ENCODE data around the gene CSNK1A1.
"Not testable (repeated sequence)": the region's sequence is repeated elsewhere in the genome, so short reads cannot be mapped to it uniquely, and the experiment has no call there.

CSNK1A1 gene

DNA sequence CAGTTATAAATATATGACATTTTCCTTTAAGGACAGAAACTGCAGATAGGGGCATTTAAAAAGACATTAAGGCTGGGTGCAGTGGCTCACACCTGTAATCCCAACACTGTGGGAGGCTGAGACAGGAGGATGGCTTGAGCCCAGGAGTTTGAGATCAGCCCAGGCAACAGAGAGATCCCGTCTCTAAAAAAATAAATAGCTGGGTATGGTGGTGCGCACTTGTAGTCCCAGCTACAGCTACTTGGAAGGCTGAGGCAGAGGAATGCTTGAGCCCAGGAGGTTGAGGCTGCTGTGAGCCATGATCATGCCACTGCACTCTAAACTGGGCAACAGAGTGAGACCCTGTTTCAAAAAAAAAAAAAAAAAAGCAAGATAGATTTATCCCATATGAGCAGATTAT lies 63.6 kb downstream of the CSNK1A1 start:
- no peak for DNase-seq

DNA sequence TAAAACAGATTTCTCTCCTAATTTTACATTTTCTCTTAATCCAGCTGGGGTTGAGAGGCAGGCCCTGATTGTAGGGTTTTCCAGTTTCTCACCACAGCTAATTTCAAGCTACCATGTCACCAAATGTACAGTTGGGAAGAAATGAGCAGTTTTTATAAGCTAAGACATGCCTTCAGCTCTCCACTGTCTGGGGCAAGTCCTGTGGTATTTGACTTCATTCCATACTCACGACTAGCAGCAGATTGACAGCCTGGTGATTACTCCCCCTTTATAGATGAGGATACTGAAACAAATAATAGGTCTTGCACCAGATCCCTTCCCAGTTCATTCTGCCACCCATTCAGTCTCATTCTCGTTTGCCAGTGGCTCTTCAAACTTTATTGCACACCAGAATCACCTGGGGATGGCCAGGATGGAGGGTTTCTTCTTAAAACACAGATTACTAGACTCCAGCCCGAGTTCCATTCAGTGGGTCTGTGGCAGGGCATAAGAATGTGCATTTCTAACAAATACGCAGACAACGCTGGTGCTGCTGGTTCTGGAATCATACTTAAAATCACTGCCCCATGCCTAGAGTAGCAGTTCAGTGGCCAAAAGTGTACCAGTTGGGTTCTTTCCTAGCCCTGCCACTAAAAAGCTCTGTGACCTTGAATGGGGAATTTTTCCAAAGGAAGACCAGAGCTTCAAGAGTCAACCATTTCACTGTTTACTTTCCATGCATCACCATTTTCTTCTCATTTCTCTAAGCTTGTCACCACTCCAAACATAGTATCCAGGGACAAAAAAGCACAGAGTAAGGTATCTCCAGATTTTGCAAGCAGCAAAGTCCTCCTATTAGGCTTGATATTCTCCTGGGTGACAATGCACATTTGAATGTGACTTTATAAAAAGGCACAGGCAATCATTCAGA lies 64.3 kb downstream of the CSNK1A1 start:
- no peak for DNase-seq

GRCh38 chr5:149485655-149486615 lies 65.3 kb downstream of the CSNK1A1 start:
- no peak for DNase-seq

- no peak for DNase-seq
These were observed 69.8 kb downstream of the CSNK1A1 start for GRCh38 chr5:149481485-149481884.

DNA sequence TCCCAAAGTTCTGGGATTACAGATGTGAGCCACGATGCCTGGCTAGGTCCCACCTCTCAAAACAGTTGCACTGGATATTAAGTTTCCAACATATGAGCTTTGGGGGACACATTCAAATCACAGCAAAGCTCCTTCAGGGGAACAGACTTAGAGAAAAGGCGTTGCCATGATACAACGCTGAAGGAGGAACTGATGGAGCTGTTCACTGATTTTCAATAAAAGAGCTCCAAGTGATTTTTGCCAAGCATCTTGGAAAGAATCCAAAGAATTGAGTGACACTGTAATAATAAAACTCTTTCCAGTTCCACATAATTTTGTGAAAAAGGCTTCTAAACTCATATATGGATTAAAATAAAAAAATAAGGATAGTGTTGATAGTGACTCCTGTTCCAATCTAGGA lies 72.5 kb downstream of the CSNK1A1 start:
- no peak for DNase-seq

DNA sequence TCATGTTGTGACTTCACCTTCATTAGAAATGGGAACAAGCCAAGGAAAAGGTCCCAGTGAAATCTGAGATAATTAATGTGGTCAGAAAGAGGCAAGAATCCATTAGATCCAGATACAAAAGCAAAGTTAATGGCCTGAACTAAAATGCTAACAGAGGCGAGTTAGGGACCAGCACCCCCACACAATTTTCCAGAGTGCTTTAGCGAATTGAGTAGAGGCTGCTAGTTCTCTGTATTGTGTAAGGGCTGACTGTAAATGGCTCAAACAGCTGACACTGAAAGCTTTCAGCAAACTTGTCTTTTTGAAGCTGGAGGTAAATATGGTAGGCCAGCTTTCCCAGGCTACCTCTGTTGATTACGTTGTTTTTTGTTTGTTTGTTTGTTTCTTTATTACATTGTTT lies 75.5 kb downstream of the CSNK1A1 start:
- DNase-seq, result no peak

DNA sequence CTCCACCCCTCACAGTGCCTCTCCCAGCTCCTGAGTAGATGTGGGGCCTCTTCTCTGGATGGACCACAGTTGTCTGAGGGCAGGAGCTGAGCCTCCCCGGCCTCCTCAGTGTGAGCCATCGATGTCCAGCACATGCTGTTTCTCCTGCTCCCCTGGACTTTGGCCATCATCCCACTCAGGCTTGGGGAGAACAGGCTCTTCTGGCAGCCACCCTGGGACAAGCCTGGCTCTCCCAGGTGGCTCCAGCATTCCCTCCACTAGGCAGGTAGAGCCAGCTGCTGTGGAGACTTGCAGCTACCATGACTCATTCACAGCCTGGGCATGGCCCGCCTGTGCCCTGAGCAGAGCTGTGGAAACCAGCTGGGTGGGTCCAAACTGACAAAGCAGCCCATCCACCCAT lies 77.0 kb downstream of the CSNK1A1 start:
- no peak for DNase-seq

DNA sequence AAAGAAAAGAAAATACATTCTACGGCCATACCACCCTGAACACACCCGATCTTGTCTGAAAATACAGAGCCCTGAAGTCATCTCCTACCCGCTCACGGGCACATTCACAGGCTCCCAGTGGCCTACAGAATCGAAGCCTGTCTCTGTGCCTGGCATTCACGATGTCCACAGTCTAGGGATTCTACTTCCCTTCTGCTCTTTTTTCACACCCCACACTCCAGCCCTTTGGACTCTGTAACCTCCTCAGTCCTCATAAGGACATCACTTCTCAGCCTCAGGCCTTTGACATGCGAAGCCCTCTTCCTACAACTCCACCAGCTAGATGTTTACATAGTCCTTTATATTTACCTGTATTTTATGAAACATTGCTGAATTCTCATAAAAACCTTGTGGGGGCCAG lies 77.8 kb downstream of the CSNK1A1 start:
- no peak for DNase-seq

- no peak for DNase-seq
These were observed 78.8 kb downstream of the CSNK1A1 start for GRCh38 chr5:149472399-149472798.

DNA sequence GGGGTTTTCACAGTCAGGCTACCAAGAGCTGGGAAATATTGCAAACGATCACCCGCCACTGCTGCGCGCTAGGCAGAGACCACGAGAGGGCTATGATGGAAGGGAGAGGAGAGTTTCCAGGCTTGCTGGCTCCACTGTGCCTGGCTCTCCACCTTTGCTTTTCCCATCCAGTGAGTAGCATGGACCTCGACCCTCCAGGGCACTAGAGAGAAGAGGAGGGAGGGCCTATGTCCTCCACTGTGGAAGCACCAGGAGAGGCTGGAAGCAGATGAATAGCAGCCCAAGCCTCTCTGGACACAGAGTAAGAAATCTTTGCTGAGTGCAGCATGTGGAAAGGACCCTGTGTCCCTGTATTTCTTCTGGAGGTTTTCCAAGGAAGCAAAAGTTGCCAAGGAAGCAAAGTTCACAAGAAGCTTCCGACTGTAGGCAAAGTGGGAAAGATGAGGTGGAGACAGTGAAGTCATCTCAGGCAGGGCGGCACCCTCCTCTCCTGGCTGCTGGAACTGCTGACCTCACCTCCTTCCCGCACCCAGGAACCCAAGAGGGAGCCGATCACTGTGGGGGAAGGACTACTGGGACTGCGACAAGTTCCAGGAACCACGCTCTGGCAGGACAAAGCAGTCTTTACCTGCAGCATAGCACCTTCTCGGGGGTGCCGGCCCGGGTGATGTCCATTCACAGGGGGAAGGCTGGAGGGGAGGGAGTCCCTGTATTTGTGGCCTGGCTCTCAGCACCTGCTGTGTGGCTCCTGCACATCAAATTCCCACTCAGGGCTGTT lies 79.6 kb downstream of the CSNK1A1 start:
- DNase-seq, result no peak

DNA sequence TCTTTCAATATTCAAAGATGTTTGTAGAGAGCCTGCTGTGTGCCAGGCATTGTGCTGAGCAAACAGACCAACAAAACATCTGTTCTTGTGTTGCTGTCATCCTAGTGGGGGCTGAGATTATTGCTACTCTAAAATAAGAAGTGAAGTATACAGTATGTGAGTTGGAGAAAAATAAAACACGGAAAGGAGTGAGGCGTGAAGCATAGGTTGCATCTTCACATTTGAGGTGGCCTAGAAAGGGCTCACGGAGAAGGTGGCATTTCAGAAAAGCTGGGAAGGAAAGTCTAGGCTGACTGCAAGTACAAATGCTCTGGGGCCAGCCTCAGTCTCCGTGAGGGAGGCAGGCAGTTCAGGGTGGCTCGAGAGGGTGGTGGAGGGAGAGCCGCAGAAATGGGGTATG lies 80.3 kb downstream of the CSNK1A1 start:
- DNase-seq, result no peak

DNA sequence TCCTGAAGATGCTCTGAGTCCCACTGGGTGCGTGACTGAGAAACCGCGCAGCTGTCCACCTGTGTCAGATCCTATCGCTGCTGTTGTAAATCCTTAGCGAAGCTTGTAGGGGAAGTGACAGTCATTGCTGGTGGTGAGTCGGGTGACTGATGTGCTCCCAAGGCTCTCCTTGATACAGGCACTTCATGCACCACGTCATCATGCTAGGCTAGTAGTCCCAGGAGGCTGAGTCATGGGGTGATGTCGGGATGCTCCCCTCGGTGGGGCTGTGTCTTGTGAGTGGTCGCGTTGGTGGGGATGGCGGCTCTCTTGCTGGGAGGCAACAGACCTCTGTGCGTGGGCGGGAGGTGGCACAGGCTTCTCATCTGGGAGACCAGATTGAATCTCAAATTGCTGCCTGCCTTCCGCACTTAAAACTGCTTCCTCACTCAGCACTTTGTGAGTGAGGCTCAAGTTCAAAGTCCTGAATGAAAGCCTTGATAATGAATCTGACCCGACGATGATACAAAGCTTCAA lies 84.7 kb downstream of the CSNK1A1 start:
- DNase-seq, result no peak

DNA sequence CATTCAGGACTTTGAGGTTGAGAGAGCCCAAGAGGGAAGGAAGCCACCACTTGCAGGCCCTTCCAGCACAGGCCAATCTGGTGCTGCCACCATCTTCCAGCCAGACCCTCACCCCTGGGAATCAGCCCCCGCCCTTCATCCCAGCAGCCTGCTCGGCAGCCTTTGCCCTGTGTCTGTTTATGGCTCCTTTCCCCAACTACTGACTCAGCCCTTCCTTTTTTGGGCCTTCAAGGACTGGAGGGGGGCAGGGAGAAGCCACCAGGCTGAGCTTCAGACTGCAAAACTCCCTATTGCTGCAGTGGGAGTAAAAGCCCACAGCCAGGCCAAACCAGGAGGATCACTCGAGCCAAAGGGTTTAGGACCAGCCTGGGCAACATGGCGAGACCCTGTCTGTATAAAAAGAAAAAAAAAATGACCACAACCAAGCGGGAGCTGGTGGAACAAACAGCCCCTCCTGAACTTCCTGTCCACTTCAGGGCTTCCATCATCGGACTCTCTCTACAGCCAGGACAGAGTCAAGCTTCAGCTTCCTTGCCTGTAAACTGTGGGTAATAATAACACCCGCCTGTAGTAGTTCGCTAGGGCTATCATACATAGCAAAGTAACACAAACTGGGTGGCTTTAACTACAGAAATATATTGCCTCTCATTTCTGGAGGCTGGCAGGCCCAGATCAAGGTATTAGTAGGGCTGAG lies 86.3 kb downstream of the CSNK1A1 start:
- DNase-seq, result no peak

DNA sequence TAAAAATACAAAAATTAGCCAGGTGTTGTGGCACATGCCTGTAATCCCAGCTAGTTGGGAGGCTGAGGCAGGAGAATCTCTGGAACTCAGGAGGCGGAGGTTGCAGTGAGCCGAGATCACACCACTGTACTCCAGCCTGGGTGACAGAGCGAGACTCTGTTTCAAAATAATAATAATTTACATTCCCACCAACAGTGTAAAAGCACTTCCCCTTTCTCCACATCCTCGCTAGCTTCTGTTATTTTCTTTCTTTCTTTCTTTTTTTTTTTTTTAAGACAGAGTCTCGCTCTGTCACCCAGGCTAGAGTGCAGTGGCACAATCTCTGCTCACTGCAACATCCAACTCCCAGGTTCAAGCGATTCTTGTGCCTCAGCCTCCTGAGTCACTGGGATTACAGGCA lies 89.3 kb downstream of the CSNK1A1 start:
- DNase-seq, result not testable (repeated sequence)

DNA sequence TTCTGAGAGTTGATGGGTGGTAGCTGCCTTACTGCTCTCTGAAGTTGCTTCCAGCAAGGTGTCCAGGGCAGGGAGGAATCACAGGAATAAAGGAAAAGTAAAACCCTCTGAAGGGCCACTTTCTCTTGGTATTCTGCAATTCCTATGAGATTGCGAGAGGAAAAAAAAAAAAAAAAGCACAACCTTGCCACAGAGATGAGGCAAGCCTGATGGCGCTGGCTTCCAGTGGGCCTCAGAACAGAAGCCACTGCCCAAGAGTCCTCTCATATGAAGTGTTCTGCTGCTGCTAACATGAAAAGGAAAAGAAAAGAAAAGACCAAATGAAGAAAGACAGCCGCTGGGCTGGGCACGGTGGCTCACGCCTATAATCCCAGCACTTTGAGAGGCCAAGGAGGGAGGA lies 91.3 kb downstream of the CSNK1A1 start:
- DNase-seq, result no peak

- no peak for DNase-seq
These were observed 93.9 kb downstream of the CSNK1A1 start for GRCh38 chr5:149457393-149457763.

- no peak for DNase-seq
These were observed 94.4 kb downstream of the CSNK1A1 start for GRCh38 chr5:149456597-149457392.

DNA sequence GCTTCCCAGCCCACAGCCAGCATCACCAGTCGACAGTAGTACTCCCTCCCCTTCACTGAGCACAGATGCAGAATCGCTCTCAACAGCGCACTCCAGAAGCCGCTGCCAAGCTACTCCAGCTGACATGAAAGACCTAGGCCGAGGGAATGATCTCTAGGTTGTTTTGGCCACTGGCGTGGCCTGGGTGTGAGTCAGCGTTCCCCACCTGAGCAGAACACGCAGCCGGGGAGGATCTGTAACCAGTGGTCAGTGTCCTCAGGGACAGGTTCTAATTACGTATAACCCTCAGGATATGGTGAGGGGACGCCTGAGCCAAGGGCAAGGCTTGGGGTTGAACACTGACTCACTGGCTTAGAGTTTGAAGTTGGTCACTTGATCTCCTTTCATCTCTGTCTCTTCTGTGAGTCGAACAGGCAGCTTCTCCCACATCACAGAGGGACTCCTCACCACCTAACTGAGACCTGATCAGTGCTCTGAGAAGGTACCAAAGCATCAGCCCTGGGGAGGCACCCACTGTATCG lies 95.3 kb downstream of the CSNK1A1 start:
- DNase-seq, result no peak

DNA sequence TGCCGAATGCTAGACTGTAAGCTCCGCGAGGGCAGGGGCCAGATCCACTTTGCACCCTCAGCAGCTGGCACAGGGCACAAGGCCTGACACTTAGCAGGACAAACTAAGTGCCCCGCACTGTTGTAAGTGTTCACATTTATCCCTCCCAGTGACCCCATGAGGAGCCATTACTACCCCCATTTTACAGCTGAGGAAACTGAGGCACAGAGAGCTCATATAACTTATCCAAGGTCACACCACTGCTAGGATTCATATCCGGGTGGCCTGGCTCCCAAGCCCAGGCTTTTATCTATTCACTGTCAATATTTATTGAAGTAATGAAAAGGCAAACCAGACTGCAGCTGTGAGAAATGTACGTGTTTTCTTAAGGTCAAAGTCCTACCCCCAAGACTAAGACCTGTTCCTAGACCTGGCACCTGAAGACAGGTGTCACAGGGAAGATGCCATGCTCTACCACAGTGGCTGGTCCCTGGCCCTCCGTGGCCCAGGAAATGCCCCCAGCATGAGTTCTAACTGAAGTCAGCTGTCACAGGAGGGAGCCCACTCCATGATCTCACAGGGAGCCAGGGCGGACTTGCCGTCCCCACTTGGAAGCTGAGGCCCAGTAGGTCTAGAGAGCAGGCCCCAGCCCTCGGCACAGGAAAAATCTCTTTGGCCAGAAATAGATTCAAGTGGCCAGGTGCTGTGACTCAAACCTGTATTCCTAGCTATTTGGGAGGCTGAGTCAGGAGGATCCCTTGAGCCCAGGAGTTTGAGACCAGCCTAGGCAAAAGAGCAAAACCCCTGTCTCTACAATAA lies 97.4 kb downstream of the CSNK1A1 start:
- no peak for DNase-seq

Measured in hippocampal formation (tissue), 2 donors.